ENCODE results near the gene PELI3.

DNA sequence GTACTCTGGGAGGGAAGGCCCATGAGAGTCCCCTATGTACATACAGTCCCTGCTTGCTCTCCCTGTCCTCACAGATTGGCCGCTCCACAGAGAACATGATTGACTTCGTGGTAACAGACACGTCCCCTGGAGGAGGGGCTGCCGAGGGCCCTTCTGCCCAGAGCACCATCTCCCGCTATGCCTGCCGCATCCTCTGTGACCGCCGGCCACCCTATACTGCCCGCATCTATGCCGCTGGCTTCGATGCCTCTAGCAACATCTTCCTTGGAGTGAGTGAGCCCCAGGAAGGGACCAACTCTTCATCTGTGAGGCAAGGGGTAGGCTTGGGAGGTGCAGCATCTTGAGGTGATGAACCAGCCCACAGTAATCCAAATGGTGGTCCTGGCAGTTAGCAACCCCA lies 6.5 kb downstream of the PELI3 start:
- TF ChIP-seq, protein P1, sequence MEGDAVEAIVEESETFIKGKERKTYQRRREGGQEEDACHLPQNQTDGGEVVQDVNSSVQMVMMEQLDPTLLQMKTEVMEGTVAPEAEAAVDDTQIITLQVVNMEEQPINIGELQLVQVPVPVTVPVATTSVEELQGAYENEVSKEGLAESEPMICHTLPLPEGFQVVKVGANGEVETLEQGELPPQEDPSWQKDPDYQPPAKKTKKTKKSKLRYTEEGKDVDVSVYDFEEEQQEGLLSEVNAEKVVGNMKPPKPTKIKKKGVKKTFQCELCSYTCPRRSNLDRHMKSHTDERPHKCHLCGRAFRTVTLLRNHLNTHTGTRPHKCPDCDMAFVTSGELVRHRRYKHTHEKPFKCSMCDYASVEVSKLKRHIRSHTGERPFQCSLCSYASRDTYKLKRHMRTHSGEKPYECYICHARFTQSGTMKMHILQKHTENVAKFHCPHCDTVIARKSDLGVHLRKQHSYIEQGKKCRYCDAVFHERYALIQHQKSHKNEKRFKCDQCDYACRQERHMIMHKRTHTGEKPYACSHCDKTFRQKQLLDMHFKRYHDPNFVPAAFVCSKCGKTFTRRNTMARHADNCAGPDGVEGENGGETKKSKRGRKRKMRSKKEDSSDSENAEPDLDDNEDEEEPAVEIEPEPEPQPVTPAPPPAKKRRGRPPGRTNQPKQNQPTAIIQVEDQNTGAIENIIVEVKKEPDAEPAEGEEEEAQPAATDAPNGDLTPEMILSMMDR (conservative IDR thresholded peaks at IDR 0.05 in 1 of 2, IDR thresholded peaks at IDR 0.05 in 1 of 2; ENCODE audit: extremely low read depth in 1 of 2, insufficient read depth in 1 of 2, low read depth in 1 of 2, low read length in 2 of 2), result no peak
- no peak for TF ChIP-seq EZH2 (IDR thresholded peaks at IDR 0.05; ENCODE audit: borderline replicate concordance, low read length)
